NB4 (cell line): ENCODE results near the gene PBXIP1.

Experiments used
- DNase-seq: peaks from one replicate; pipeline ENCODE4 v3.0.0; 2010; ENCODE audit warnings: low read depth
- H3K4me3 ChIP-seq: one replicate; pipeline ENCODE4 v1.5.1; 2011; ENCODE audit warnings: mild to moderate bottlenecking, low read depth, low read length, moderate library complexity
- MYC ChIP-seq: IDR thresholded peaks from 2 replicates; pipeline ENCODE4 v1.6.1; 2011; ENCODE audit warnings: low read depth, low read length
- POLR2A ChIP-seq: IDR thresholded peaks from 2 replicates; pipeline ENCODE4 v1.6.1; 2011; ENCODE audit warnings: mild to moderate bottlenecking; ENCODE audit not compliant: insufficient read length; ENCODE audit errors: extremely low read depth
- TF ChIP-seq, protein P1 (sequence below): IDR thresholded peaks from one replicate; pipeline ENCODE4 v1.5.1; 2012; ENCODE audit warnings: low read depth, low read length
- TF ChIP-seq, protein P2 (sequence below): IDR thresholded peaks from 2 replicates; pipeline ENCODE4 v1.6.1; 2011; ENCODE audit warnings: low read depth, low read length

PBXIP1 gene

DNA sequence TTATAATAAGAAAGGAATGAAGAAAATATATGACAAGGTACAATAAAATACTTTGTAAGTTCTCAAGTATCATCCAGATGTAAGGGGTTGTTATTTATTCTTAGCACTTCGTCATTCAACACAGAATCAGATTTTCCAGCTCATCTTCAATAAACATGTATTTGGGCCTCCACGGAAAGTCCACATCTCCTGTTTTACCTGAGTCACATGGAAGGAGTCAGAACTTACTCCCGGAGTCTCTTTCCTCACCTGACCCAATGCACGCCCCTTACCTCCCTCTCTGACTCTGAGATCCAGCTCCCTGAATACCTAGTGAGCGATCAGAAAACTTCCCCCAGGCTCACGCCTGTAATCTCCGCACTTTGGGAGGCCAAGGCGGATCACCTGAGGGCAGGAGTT lies 17.9 kb downstream of the PBXIP1 start:
- no peak for TF ChIP-seq POLR2A
- TF ChIP-seq, protein P1, sequence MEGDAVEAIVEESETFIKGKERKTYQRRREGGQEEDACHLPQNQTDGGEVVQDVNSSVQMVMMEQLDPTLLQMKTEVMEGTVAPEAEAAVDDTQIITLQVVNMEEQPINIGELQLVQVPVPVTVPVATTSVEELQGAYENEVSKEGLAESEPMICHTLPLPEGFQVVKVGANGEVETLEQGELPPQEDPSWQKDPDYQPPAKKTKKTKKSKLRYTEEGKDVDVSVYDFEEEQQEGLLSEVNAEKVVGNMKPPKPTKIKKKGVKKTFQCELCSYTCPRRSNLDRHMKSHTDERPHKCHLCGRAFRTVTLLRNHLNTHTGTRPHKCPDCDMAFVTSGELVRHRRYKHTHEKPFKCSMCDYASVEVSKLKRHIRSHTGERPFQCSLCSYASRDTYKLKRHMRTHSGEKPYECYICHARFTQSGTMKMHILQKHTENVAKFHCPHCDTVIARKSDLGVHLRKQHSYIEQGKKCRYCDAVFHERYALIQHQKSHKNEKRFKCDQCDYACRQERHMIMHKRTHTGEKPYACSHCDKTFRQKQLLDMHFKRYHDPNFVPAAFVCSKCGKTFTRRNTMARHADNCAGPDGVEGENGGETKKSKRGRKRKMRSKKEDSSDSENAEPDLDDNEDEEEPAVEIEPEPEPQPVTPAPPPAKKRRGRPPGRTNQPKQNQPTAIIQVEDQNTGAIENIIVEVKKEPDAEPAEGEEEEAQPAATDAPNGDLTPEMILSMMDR: no peak
- TF ChIP-seq, protein P2, sequence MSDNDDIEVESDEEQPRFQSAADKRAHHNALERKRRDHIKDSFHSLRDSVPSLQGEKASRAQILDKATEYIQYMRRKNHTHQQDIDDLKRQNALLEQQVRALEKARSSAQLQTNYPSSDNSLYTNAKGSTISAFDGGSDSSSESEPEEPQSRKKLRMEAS: no peak
- no peak for TF ChIP-seq MYC
- no peak for DNase-seq
- peak overlapping the region; percentile 78 for H3K4me3 ChIP-seq

DNA sequence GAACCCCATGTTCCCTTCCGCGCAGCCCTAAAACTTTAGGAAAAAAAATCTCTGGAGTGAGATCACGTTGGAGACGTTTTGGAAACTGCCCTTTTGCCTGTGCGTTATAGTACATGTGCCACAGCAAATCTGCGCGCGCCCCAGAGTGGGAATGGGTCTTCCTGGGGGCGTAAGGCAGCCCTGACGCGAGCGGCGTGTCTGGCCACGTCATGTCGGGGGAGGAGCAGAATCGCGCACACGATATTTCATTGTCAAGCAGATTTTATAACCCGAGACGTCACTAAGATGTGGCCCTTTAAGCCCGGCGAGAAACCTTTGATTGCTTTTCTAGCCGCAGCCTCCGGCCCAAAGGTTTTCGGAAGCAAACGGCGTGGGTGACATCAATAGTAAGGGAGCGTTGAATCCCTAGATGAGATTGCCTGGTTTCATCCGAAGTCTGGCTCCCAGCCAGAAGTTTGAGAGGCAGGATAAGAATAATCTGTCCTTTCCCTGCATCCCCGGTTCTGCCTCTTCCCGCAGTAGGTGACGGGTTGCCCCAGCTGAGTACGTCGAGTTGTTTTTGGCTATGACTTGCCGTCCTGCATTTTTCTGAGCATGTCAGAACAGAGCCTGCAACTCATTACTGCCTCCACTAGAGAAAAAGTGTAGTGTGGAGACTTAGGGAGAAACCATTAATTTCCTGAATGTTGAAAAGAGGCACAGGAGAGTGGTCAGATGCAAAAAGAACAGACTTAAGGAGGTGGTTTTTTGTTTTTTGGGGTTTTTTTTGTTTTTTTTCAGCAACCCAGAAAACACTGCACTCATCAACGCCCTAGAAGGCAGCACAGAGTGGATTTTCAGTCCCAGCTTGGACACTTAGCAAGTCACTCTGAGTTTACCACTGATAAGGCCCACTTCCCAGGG lies 18.6 kb downstream of the PBXIP1 start:
- DNase-seq: peak; percentile 94
- peak overlapping the region; percentile 78 for H3K4me3 ChIP-seq
- TF ChIP-seq, protein P2: peak; percentile 59
- TF ChIP-seq, protein P1: no peak
- TF ChIP-seq POLR2A (peak; percentile 36), MYC (peak; percentile 34)

DNA sequence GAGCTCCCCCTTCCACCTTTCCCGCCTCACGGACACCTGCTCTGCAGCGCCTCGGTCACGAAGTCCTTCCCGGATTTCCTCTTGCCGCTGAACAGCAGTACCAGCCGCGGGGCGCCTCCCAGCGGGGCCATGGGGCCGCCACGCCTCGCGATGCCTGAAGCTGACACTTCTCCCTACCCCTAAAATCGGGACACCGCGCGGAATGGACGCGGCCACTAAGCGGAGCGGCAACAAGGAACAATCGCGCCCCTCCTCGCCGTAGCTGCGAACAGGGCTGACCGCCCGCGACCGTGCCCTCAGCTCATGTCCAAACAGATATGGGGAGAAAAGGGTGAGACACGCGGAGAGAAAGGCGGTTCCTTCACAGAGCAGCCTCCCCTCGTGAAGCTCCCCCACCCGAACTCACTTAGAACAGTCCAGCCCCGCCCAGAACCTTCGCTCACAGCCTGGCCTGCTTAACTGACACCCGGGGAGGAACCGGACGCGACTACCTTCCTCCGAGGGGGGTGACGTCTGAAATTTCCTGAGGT lies 19.3 kb downstream of the PBXIP1 start, which contains the start of gene PMVK:
TSS of gene PMVK (minus strand) at position 165 of the 530 bp plus-strand sequence. CDS start at position 131, 34 bp downstream.
- peak within 1 kb of the TSS; percentile 78 for H3K4me3 ChIP-seq
- TF ChIP-seq MYC: peak; percentile 89
- TF ChIP-seq POLR2A: peak; percentile 77
- TF ChIP-seq, protein P1: peak; percentile 25
- TF ChIP-seq, protein P2: peak; percentile 96
- DNase-seq: peak; percentile 96

DNA sequence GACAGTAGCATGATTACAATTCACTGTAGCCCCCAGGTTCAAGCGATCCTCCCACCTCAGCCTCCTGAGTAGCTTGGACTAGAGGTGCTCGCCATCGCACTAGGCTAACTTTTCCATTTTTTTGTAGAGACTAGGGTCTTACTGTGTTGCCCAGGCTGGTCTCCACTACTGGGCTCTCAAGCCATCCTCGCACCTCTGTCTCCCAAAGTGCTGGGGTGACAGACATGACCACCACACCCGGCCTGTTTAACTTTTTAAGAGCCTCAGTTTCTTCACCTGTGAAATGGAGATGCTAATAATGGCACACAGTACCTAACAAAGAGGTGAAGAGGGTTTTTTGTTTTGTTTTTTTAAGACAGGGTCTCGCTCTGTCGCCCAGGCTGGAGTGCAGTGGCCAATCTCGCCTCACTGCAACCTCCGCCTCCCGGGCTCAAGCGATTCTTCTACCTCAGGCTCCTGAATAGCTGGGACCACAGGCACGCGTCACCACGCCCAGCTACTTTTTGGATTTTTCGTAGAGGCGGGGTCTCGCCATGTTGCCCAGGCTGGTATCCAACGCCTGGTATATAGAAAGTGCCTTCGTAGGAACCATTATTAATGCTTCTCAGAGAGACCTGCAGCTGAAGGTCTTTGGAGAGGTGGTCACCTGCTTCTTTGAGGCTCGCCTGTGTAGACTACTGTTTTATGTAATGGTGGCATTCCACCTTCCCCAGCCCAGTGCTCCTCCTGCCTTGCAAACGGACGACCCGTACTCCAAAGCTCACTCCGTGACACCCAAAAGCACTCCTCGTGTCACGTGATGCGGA lies 19.9 kb downstream of the PBXIP1 start:
- H3K4me3 ChIP-seq: peak overlapping the region; percentile 78
- no peak for TF ChIP-seq MYC
- TF ChIP-seq POLR2A: no peak
- TF ChIP-seq, protein P1: no peak
- TF ChIP-seq, protein P2: no peak
- DNase-seq: no peak

DNA sequence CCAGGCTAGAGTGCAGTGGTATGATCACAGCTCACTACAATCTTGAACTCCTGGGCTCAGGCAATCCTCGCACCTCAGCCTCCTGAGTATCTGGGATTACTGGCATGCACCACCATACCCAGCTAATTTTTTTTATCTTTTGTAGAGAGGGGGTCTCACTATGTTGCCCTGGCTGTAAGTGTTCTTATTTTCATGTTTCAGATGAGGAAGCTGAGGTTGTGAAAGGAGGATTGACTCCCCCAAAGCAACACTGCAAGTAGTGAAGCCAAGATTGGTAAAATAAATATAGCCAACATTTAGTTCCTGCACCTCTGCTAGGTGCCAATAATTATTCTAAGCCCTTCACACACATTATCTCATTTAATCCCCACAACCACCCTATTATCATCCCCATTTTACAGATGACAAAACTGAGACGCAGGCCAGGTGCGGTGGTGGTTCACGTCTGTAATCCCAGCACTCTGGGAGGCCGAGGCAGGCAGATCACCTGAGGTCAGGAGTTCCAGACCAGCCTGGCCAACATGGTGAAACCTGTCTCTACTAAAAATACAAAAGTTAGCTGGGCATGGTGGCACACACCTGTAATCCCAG lies 21.4 kb downstream of the PBXIP1 start:
- H3K4me3 ChIP-seq: no peak overlapping the region
- TF ChIP-seq, protein P1: no peak
- TF ChIP-seq MYC (no peak), POLR2A (no peak)
- TF ChIP-seq, protein P2: no peak
- DNase-seq: no peak
